ENCODE results near the gene BMPER. TPM values are rescaled to one million over a fixed set of nuclear protein-coding genes. Genes with fewer than 3 reads are reported as not detected.
A peak's percentile ranks its signal among the peaks of the same experiment; 100 is the strongest.

Gene BMPER
- total RNA-seq, 1 donor from 2014 or later = 1.3 TPM

DNA sequence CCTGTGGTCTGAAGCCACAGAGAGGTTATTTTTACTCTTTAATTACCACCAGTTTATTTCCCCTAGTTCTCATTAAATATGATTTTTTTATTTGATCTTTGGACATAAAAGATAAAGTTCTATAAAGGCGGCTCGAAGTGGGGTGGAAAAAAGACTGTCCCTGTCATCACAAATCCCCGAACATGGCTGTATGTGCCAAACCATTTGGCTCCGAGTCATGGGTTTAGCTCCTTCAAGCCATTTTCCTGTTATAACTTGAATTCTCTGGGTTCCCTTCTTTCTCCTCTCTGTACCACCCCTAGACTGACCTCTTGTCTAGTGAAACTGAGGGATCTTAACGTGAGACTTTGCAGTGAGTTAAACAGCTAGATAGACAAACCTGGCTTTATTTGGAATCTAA is 181.6 kb downstream of the BMPER start:
- no peak for DNase-seq (ENCODE audit: low read depth)

DNA sequence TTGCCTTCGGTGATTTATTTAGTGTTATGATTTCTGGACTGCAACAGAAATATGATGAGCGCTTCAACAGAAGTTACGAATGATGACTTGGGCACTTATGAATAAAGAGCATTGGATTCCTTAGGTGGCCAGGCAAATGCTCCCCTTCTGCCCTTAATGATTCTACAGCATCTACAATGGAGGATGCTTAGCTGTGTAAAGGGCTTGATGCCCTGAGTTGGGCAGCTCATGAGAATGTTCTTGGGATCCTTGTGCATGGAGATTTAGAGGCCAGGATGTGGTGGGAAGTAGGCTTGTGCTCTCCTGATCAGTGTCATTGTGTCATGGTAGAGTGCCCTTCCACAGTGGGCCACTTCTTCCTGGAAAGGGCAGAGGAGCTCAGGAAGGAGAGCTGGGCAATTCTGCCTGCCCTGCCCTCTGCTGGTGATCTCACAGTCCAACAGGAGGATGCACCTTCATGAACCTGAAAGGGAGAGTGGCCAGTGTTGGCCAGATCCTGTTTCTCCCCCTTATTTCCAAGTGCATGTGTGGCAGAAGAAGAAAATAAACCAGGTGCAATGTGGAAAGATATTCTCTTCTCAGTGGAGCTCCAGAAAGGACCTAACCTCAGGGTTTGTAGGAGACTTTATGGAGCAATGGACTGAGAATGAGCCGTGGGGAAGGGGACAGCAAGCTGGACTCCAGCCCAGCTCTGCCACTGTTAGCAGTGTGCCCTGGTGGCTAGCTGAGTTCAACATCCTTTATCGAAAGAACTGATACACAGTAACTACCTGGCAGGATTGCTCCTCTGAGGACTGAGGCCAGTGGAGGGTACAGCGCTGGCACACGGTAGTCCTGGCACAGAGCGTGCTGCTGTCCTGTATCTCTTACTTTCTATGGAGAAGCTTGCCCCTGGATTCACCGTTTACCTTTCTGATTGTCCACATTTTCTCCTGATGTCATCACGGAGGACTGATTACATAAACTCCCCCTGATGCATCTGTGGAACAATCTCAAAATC is 182.9 kb downstream of the BMPER start:
- peak; percentile 62 for DNase-seq (ENCODE audit: low read depth)

DNA sequence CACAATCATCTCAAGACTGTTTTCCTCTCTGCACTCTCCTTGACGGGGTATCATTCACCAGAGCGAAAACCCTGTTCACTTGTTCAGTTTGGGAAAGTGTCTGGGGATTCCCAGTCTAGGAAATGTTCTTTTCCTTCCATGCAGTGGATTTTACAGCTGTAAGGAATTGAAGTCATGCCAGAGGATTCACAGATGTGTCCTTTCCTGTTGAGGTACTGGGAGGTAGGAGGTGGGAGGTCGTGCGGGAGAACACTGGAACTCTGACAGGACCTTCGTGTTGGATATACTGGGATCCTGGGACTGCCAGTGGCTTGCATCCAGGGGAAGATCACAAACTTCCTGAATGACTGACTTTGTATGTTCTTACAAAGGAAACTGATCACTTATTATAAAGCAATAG is 185.5 kb downstream of the BMPER start:
- DNase-seq (ENCODE audit: low read depth) = no peak

DNA sequence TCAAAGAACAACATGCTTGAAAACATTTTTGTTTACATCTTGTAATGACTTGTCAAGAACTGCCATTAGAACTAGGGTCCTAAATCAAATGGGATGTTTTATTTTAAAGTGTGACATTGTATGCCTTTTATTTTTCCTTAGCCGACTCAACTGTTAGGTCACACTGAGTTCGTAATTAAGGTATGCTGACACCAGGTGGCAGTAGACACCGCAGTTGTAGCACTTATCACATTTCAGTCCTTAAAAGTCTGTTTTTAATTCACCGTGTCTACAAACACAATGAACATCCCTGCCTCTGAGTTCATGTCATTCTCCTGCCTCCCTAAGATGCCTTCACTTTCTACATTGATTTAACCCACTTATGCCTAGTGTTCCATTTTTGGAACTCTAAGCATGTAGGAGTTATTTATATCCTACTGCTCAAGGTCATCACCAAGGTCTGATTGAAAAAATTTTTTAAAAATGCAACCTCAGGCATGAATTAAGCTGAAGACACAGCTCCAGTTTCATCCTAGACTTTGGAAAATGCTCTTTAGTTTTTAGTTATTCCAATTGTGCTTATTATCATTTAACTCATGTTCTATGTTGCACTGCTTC is 186.1 kb downstream of the BMPER start:
- DNase-seq (ENCODE audit: low read depth) = peak; percentile 73

DNA sequence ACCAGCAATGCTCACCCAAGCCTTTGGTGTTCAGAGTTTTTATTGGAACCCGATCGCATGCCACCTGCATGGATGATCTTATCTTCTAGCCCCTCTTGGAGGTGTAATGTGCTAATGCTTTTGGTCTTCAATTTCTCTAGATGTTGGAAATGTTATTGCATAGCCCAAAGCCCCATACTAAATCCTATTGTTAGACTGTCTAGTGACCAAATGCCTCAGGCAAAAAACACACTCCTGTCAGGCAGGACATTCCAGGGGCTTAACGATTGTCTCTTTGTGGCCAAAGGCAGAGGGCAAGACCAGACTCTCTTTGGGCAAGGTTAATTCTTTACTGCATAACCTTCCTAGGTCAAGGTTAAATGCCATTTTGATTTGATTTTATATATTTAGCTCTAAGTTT is 187.9 kb downstream of the BMPER start:
- no peak for DNase-seq (ENCODE audit: low read depth)

DNA sequence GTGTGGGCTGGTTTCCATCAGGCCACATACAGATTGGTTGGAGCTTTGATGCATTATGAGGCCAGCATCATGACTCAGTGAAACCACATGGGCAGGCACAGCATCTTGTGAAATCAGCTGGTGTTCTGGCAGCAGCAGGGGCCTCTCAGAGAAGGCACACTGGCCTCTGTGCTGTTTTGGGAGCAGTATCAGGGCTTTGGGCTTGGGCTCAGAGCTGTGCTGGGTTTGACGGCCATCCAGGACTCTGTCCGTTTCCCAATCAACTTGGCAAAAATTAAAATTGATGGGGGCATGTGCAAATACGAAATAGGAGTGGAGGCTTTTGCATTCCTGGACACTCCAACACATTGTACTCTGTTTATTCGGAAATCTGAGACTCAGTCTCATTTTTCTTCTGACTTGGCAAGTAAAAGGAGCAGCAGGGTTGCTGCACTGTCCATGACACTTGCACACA is 190.9 kb downstream of the BMPER start:
- peak; percentile 93 for DNase-seq (ENCODE audit: low read depth)

DNA sequence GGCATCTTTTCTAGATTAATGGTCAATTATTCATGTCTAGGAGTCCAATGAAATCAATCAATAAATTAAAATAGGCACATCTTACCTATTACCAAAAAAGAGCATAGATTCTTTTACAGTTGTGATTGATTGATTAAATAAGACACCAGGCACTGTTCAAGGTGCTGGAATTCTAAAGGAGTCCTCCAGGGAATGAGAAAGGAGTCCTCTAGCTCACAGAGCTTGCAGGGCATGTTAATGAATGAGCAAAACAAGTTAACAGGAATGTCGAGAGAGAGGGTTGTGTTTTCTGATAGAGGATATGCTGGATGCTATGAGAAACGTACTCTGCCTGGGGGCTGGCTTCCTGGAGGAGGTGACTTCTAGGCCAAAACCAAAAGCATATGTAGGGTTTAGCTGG is 191.4 kb downstream of the BMPER start:
- DNase-seq (ENCODE audit: low read depth) = peak; percentile 40

DNA sequence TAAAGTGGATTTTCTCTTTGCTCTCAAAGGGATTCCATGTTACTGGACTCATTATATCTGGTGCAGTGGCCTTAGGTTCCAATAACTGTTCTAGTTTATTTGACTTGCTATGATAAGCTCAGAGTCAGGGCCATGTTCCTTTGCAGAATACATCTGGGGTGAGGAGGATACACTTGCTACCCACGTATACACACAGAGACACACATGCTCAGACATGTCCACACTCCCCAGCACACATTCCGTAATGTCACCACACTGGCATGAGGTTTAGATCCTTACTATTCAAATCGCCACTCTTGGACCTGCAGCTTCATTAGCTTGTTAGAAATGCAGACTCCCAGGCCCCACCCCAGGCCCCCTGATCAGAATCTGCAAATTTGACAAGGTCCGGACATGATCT is 195.3 kb downstream of the BMPER start:
- no peak for DNase-seq (ENCODE audit: low read depth)

DNA sequence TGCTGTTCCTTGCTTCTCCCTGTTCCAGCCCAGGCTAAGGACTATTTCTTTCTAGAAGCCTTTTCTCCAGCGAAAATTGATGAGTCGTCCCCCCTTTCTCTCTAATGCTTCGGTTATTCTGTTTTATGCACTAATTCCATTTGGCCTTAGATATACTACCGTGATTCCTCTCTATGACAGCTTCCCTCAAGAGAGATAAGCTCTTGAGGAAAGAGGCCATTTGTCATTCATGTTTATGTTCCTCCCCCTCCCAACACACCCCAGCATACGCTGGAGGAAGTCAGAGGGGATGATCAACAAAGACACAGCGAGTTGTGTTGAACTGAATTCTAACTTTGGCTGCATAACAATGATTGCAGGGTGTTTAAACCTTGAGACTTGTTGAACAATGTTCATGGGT is 198.8 kb downstream of the BMPER start:
- no peak for DNase-seq (ENCODE audit: low read depth)

DNA sequence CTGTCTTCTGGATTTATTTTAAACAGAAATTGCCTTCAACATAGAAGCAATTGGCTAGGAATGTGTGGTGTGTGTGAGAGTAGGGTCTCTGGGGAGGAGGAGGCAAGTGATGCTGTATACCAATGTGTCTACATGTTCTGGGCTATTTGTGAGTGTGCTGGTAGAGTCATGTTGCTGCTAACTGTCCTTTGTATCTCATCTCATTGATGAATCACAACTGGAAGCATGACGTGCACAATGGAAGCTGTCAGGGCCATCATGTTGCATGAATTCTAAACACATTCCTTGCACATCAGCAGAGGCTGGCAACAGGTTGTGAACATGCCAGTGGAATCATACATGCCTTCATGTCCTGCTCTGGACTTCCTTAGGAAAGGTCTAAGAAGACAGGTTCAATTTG is 199.7 kb downstream of the BMPER start:
- no peak for DNase-seq (ENCODE audit: low read depth)

DNA sequence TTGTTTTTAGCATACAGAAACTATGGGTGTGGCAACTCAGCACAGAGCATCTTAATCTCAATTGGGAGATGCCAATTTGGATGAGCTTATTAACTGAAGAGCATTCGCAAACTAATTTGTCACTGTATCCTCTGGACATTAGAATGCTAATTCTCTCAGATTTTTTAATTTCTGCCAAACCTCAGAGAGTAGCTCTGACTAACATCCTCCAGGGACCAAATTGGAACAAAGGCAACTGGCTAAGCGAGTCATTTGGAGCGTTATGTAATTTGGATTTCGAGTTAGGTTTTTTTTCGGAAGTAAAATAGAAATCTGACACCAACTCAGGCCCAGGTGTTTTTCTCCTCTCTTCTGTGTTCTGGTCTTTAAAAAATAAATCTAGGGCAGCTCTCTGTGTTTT is 201.9 kb downstream of the BMPER start:
- DNase-seq (ENCODE audit: low read depth) = peak; percentile 70

DNA sequence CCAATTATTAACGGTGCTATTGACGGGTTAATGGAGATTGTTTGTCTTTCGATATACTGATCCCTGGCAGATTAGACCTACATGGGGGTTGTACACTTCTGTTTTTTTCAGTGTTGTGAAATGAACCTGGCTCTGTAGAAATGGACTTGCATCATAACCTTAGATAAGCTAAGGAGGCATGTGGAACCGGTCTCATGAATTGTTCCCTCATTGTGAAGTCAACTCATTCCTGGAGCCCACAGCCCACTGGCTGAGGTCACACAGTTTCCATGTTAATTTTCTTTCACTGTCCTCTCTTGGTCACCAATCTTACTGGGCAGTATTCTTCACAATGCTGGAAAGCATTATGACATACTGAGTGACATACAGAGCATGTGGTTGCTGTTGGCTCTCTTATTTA is 202.8 kb downstream of the BMPER start:
- no peak for DNase-seq (ENCODE audit: low read depth)

DNA sequence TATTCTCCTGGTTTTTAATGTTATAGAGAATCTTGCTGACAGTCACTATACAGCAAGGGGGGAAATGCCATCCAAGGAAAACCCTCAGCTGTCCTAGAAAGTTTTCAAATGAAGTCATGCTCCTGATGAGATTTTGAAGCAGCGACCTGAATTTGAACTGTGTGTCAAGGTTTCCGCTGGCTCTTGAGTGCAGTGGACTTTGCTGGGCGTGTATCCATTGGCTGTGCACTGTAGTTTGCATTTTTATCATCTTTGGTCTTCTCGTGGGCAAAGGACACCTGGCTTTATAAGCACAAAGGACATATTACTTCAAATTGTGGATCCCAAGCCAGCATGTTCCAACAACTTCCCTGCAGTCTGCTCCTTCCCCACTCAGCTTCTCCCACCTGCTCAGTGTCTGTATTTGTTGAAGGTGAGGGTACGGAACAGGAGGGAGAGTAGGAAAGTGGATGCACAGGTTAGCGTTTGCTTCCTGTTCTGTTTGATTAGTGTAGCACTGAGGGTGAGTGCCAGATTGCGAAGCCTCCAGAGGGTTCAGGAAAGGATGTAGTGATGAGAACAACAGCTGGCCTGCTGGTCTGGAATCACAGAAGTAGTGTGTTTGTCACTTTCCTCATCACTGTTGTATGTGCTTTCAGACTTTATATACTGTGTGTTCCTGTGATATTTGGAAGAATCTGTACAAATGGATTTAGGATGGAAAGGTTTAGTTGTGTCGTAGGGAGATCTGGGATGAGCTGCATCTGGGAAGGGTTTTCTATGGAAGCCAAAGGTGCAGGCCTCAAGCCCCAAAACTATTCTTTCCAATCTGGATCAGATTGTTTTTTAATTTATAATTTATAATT is 204.8 kb downstream of the BMPER start:
- DNase-seq (ENCODE audit: low read depth) = no peak

DNA sequence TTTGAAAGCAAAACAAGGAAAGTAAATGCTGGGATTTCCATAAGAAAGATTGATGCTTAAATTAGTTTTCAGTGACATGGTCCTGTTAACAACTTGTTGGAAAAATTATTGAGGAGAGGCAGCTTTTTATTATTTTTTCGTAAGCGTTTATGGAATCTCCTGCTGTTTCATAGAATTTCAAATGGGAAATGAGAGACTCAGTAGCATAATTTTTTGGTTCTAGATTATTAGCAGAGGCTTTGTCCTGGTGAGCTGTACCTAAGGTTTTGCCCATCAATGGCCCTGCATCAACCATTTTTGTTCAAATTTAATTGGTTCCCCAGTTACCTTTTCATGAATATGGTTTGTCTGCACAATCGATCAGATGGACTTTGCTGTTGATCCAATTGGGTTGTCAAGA is 205.7 kb downstream of the BMPER start:
- no peak for DNase-seq (ENCODE audit: low read depth)

DNA sequence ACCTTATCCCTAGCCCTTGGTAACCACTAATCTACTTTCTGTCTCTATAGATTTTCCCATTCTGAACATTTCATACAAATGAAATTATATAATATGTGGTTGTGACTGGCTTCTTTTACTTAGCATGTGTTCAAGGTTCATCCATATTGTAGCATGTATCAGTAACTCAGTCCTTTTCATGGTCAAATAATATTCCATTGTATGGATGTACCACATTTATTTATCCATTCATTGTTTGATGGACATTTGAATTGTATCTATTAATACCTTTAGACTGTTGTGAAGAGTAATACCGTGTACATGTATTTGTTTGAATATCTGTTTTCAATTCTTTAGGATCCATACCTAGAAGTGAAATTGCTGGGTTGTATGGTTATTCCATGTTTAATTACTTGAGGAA is 210.2 kb downstream of the BMPER start:
- no peak for DNase-seq (ENCODE audit: low read depth)

DNA sequence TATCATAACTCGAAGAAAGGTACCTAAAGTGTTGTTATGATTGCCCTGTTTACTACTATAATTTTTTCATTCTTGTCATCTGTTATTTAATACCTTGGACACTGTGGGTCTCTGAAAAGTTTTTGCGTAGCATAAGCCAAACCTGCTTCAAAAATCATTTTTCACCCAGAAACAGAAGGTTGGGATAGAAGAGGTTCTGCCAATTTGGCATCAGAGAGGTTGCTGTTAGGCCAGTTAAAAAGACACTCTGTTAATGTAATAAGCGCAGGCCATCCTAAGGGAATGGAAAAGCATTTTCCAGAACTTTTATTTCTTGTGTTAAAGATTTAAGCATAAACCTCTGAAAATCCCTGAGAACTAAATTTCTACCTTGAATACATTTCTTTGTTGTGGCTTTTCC is 212.2 kb downstream of the BMPER start:
- no peak for DNase-seq (ENCODE audit: low read depth)

DNA sequence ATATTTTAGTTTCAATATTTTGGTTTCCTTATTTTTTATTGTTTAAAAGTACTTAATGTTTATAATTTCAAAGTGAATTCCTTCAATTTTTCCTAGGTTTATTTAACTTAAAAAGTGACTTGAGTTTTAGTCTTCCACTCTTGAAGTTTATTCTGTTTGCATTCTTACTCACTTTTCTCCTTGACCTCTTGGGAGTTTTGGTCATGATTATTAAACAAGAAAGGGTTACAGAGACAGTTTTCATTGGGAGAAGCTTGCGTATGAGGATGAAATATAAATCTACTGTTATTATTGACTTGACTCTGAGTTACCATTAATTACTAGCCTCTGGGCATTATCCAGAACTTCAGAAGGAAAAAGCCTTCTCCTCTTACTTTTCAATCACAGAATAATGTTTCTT is 216.0 kb downstream of the BMPER start:
- DNase-seq (ENCODE audit: low read depth) = no peak

DNA sequence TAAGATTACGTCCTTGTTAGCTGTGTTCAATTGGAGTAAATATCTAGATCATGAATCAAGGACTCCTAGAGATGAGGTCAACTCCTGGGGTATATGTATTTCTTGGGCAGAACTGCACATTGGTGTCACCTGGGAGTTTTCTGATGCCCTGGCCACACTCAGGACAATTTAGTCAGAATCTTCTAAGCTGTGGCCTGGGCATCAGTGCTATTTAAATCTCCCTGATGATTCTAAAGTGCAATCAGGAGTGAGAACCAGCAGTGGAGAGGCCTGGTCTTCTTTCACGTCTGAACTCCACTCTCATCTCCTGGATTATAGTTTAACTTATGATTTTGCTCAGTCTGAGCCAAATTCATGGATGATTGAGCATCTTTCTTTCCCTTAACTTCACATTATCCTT is 218.0 kb downstream of the BMPER start:
- DNase-seq (ENCODE audit: low read depth) = no peak

DNA sequence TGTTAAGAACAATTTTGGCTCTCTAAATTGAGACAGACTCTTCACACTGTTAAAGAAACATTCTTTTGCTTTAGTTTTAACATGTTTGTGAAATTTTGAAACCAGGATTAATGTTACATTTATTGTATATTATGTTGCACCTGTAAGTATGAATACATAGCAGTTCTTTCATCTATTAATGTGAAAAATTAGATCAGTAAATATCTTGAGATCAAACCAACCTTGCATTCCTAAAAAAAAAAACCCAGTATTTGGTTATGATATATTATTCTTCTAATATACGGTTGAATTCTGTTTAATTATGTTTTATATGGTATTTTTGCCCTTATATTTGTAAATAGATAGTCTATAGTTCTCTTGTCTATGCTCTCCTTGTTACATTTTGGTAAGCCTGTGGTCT is 219.4 kb downstream of the BMPER start:
- DNase-seq (ENCODE audit: low read depth) = no peak

DNA sequence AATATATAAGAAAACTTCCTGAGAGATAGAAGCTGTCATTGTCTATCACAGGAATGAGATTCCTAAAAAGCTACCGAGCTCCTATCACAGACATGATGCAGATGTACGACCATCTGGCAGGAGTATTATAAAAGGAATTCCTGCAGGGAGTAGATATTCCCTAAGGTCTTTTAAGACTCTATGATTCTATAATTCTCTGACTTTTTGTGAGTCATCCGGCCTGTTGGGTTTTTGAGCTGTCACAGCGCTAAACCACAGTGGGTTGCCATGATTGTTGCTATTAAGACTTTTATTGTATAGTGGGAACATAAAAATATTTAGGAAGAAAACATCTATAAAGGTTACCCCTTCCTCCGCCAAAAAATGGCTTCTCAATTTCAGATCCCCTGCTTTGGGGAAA is 223.4 kb downstream of the BMPER start:
- DNase-seq (ENCODE audit: low read depth) = peak; percentile 79

DNA sequence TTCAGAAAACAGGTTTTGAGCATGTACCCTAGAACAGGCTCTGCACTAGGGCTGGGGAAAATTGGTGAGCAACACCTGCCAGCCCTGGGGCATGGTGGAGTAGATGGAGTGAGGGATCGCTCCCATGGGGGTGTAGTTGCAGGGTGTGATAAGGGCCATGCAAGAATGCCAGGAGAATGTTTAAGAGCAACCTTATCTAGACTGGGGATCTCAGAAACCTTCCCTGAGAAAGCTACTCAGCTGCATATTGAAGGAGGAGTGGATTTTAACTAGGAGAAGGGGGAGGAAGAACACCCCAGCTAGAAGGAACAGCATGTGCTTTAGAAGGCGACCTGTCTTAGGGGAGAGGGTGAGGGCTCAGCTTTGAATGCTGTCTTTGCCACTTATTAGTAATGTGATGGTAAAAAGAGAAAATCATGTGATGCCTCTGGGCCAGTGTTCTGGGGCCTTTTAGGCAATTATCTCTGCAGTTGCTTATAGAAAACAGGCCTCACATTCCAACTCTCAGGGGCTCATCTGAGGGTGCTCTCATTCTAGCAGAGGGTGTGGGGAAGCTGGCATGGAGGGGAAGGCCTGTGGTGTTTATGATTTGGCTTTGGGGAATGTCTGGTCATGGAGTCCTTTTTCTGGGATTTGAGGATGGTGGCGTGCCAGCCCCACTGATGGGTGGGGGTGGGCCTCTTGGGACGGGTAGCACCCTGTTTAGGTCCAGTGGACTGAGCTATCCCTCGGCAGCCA is 225.4 kb downstream of the BMPER start:
- DNase-seq (ENCODE audit: low read depth) = no peak
